ENCODE measurements around the gene MTRR. TPM values are rescaled to one million over a fixed set of nuclear protein-coding genes. Genes with fewer than 3 reads are reported as not detected.

The MTRR gene
- total and polyA plus RNA-seq, 2 of the 4 experiments (the other 2 are of a cell fraction) = 33.2 to 33.5 TPM

DNA sequence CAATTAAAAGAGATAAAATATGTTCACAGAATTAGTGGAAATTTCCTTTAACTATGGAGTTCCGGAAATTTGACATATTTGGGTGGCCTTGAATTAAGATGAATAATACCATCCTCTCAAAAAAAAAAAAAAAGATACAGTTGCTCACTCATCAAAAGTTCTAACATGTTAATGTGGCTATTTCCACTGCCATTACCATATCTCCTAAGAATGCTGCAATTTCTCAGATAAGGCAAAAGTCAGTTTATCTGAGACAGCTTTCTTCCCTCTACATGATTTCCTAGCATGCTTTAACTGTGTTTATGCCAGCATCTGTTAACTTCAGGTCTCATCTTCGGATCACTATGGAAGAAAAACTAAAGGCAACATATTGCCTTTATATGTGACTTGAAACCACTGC, 2.8 kb upstream of the MTRR start:
- in situ Hi-C loops (cut with MboI; ENCODE audit: low sequenced_read_pairs) = no loop called here
- H3K56ac ChIP-seq (ENCODE audit: extremely low read depth, insufficient read depth, low read length) = no peak overlapping the region

More for the DNA sequence above, 2.8 kb upstream of the MTRR start:
- Histone ChIP-seq H3K27me3 (ENCODE audit: control insufficient read depth, insufficient read depth, low read length) (no peaks in the 10 kb centered on the region), H3K9ac (ENCODE audit: low read depth, low read length) (no peak overlapping the region), H2AK9ac (replicated peaks; ENCODE audit: low read depth, low read length, poor library complexity) (no peak overlapping the region), H3K4ac (ENCODE audit: low read depth, low read length) (no peak overlapping the region), H3K4me1 (ENCODE audit: control insufficient read depth, insufficient read depth, low read length) (0 out of 2 replicates have a peak, but pooled peaks cover 2% of the 10 kb centered on the region), H4K20me1 (ENCODE audit: insufficient read depth, low read length) (no peaks in the 10 kb centered on the region; the same call in 1 of the 2 replicates), H3K4me3 (ENCODE audit: insufficient read depth, low read depth, low read length) (no peak overlapping the region), H2BK20ac (ENCODE audit: low read depth, low read length) (no peak overlapping the region), H3K79me1 (ENCODE audit: low read depth in 1 of 2, low read length in 2 of 2) (peaks cover 15 to 30% of the 10 kb centered on the region in 2 experiments), H3K9me1 (ENCODE audit: insufficient read depth, low read length) (peaks cover 6% of the 10 kb centered on the region; the same call in 1 of the 2 replicates), H4K91ac (ENCODE audit: insufficient read depth, low read depth, low read length) (no peak overlapping the region), H3K9me3 (ENCODE audit: control insufficient read depth, insufficient read depth, low read length) (no peaks in the 10 kb centered on the region), H3K14ac (replicated peaks; ENCODE audit: low read depth, low read length) (no peak overlapping the region), H3K4me2 (ENCODE audit: low read depth, low read length) (no peak overlapping the region), H2BK120ac (ENCODE audit: low read depth, low read length) (no peak overlapping the region), H2AFZ (replicated peaks; ENCODE audit: low read length, poor library complexity) (no peak overlapping the region), H2BK15ac (ENCODE audit: low read depth, low read length) (no peak overlapping the region), H3K23ac (ENCODE audit: low read depth, low read length) (0 out of 2 replicates have a peak overlapping the region, but pooled peaks have one; percentile 44), H4K8ac (ENCODE audit: low read depth in 2 of 2, low read length in 2 of 2) (no peak overlapping the region), H4K5ac (ENCODE audit: low read depth, low read length) (no peak overlapping the region), H3K18ac (ENCODE audit: low read depth, low read length) (no peak overlapping the region), H2AK5ac (ENCODE audit: low read depth, low read length) (no peak overlapping the region), H3K27ac (ENCODE audit: insufficient read depth, low read length) (no peak overlapping the region), H2BK5ac (ENCODE audit: low read depth, low read length, poor library complexity, severe bottlenecking) (no peak overlapping the region), H3K36me3 (ENCODE audit: control insufficient read depth, insufficient read depth, low read length) (peaks cover 7% of the 10 kb centered on the region)
- BruUV-seq (replicated peaks) = no TSS peak
- ChIA-PET POLR2A (ENCODE audit: unreplicated experiment) (no interaction called here), CTCF (no interaction called here)
- DNase-seq (no peak), ATAC-seq (ENCODE audit: low read depth) (no peak)
- TF ChIP-seq BHLHE40 (IDR thresholded peaks at IDR 0.05; ENCODE audit: low read depth, low read length) (no peak), MAZ (IDR thresholded peaks at IDR 0.05; ENCODE audit: borderline replicate concordance, low read depth, low read length) (no peak), RFX5 (IDR thresholded peaks at IDR 0.05; ENCODE audit: low read depth, low read length) (no peak), NFE2L2 (IDR thresholded peaks at IDR 0.05; ENCODE audit: low read depth, low read length) (no peak), MXI1 (IDR thresholded peaks at IDR 0.05; ENCODE audit: borderline replicate concordance, low read depth, low read length) (no peak), FOS (IDR thresholded peaks at IDR 0.05; ENCODE audit: low read depth, low read length) (no peak), POLR2A (IDR thresholded peaks at IDR 0.05; ENCODE audit: low read depth, low read length) (no peak), CHD1 (IDR thresholded peaks at IDR 0.05; ENCODE audit: low read depth, low read length) (no peak), RAD21 (IDR thresholded peaks at IDR 0.05; ENCODE audit: low read length) (no peak), SMC3 (IDR thresholded peaks at IDR 0.05; ENCODE audit: low read depth, low read length) (no peak), CEBPB (IDR thresholded peaks at IDR 0.05; ENCODE audit: low read depth, low read length) (no peak), MAFK (IDR thresholded peaks at IDR 0.05; ENCODE audit: low read depth, low read length) (no peak), RCOR1 (IDR thresholded peaks at IDR 0.05; ENCODE audit: insufficient replicate concordance, low read length) (no peak)
- TF ChIP-seq, protein P1, sequence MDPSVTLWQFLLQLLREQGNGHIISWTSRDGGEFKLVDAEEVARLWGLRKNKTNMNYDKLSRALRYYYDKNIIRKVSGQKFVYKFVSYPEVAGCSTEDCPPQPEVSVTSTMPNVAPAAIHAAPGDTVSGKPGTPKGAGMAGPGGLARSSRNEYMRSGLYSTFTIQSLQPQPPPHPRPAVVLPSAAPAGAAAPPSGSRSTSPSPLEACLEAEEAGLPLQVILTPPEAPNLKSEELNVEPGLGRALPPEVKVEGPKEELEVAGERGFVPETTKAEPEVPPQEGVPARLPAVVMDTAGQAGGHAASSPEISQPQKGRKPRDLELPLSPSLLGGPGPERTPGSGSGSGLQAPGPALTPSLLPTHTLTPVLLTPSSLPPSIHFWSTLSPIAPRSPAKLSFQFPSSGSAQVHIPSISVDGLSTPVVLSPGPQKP (IDR thresholded peaks at IDR 0.05; ENCODE audit: borderline replicate concordance, low read depth, low read length) = no peak
- TF ChIP-seq, protein P2, sequence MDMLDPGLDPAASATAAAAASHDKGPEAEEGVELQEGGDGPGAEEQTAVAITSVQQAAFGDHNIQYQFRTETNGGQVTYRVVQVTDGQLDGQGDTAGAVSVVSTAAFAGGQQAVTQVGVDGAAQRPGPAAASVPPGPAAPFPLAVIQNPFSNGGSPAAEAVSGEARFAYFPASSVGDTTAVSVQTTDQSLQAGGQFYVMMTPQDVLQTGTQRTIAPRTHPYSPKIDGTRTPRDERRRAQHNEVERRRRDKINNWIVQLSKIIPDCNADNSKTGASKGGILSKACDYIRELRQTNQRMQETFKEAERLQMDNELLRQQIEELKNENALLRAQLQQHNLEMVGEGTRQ (IDR thresholded peaks at IDR 0.05; ENCODE audit: low read depth, low read length) = no peak
- no CpG with 5 or more reads among the region's 2 CpGs for WGBS, 2 experiments (ENCODE audit: extremely low coverage in 2 of 2, insufficient read length in 1 of 2)
- intact Hi-C loops (cut with micrococcal nuclease) = no loop called here
- dilution Hi-C loops (cut with HindIII; ENCODE audit: low sequenced_read_pairs, unreplicated experiment) = no loop called here
